Glomerular endothelial cell (primary cell): ENCODE measurements around the gene OTOP2. TPM values are rescaled to one million over a fixed set of nuclear protein-coding genes. Genes with fewer than 3 reads are reported as not detected.
"Not testable (repeated sequence)": the region's sequence is repeated elsewhere in the genome, so short reads cannot be mapped to it uniquely, and the experiment has no call there.

Source experiments
- DNase-seq: peaks from one replicate; pipeline ENCODE4 v3.0.0-alpha.2; 2011; ENCODE audit warnings: low read depth, low spot score; ENCODE audit errors: extremely low read depth
- total RNA-seq: library from RNA; depleted of rRNA; stranded (reverse); fragments of >200 nt; gene quantifications from 2 replicates; pipeline ENCODE4 v1.2.3, GENCODE V29; 2015

OTOP2 gene
- total RNA-seq, 1 donor from 2014 or later, result not detected

GRCh38 chr17:74898376-74898946 lies 25.6 kb upstream of the OTOP2 start:
- DNase-seq, result no peak

- no peak for DNase-seq
Observed at GRCh38 chr17:74900208-74900607, 23.9 kb upstream of the OTOP2 start.

- no peak for DNase-seq
Observed at GRCh38 chr17:74901353-74902135, 22.5 kb upstream of the OTOP2 start.

DNA sequence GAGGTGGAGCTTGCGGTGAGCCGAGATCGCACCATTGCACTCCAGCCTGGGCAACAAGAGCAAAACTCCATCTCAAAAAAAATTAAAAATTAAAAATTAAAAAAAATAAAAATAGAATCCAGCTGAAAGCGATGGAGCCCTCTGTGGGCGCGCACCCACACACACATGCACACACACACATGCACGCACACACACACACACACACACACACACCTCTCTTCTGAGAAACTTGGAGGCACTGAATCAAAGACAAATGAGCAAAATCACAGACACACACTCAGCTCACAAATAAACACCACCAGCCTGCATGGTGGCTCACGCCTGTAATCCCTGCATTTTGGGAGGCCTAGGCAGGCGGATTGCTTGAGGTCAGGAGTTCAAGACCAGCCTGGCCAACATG lies 21.0 kb upstream of the OTOP2 start:
- no peak for DNase-seq

DNA sequence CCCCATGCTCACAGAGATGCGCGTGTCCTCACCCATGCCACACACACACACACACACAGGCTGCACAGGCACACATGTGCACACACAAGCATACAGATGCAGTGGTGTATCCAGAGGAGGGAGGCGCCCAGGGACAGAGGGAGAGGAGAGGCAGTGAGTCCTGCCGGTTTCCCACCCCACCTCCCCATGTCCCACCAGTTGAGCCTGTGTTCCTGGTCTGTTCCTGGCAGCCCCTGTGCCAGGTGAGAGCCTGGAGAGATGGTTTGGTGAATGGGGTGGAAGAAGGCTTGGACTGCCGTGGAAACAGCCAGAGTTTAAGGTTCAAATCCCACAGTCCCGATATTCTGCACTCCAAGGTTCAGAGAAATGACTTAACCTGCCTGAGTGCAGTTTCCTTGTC lies 20.4 kb upstream of the OTOP2 start:
- DNase-seq, result no peak

DNA sequence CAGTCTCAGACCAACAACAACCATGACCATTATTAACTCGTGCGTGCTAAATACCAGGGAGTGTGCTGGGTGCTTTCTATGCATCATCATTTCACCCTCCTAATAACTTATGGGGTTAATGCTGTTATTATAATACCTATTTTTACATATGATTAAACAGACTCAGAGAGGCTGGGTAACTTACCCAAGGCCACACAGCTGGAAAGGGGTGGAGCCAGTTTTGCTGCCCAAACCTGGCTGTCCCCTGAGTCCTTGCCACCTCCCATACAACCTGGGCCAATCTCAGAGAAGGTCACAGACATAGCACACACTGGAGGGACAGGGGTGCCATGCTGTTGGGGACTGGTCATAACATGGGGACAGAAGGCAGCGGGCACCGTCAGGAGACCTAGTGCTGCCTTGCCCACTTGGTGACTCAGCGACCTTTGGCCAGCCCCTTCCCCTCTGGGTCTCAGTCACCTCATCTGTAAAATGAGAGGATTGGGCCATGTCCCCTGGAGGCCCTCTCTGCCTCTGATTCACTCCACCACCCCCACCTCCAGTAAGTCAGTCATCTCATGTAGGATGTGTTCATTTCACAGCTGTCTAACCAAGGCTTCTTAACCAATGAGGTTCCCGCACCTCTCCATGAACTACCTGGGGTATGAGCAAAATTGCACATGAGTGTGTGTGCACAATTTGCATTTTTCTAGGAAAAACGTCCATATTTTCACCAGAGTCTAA lies 19.2 kb upstream of the OTOP2 start:
- DNase-seq, result no peak

DNA sequence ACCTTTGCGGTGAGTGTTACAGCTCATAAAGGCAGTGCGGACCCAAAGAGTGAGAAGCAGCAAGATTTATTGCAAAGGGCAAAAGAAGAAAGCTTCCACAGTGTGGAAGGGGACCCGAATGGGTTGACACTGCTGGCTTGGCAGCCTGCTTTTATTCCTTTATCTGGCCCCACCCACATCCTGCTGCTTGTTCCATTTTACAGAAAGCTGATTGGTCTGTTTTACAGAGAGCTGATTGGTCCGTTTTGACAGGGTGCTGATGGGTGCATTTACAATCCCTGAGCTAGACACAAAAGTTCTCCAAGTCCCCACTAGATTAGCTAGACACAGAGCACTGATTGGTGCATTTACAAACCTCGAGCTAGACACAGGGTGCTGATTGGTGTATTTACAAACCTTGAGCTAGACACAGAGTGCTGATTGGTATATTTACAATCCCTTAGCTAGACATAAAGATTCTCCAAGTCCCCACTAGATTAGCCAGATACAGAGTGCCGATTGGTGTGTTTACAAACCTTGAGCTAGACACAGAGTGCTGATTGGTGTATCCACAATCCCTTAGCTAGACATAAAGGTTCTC lies 17.8 kb upstream of the OTOP2 start:
- DNase-seq, result not testable (repeated sequence)

GRCh38 chr17:74907012-74907411 lies 17.1 kb upstream of the OTOP2 start:
- DNase-seq, result no peak

DNA sequence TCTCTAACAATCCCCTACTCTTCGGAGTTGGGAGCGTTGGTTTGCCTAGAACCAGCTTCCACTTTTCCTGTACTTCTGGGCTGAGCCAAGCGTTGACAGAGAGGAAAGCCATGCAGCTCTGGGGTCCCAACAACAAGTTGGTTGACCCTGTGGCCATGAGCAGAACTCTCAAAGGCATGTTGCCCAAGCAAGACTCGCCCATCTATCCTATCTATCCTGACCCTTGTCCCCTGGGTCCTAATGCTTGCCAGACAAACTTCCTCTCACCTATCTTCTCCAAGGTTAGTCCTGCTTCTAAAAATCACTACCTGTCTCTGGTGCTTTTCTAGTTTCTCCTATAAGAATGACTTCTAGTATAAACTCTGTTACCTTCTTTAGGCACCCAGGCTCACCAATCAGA lies 15.0 kb upstream of the OTOP2 start:
- DNase-seq, result not testable (repeated sequence)

DNA sequence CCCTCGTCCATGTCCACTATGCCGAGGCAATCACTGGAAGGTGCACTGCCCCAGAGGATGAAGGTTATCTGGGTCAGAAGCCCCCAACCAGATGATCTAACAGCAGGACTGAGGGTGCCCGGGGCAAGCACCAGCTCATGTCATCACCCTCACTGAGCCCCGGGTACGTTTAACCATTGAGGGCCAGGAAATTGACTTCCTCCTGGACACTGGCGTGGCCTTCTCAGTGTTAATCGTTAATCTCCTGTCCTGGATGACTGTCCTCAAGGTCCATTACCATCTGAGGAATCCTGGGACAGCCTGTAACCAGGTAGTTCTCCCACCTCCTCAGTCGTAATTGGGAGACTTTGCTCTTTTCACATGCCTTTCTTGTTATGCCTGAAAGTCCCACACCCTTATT lies 12.7 kb upstream of the OTOP2 start:
- DNase-seq, result not testable (repeated sequence)

DNA sequence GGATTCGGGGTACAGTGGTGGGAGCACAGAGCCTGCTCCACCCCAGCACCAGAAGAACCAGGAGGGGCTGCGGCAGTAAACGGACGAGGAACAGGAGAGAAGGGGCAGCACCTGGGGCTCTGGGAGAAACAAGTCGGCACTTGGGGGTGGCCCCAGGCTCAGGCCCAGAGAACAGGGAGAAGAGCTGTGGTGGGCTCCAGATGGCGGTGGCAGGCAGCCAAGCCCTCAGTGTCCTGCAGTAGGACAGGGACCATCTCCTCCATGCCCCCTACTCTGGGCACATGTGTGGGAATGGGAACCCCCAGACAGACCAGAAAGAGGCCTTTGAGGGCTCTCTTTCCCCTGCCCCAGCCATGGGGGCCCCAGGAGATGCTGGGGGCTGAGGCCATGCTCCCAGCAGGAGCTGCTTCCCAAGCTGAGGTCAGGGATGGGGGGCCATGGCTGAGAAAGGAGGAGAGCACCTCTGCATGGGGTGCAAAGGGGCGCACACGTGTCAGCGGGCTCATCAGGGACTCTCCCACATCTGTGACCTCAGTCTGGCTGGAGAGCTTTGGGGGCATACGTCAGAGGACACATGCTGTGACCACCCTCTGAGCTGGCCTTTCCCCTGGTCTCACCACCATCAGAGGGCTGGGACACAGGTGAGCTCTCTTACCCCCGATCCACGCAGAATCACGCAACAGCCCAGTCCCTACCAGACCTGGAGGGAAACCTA lies 7.8 kb upstream of the OTOP2 start:
- no peak for DNase-seq

DNA sequence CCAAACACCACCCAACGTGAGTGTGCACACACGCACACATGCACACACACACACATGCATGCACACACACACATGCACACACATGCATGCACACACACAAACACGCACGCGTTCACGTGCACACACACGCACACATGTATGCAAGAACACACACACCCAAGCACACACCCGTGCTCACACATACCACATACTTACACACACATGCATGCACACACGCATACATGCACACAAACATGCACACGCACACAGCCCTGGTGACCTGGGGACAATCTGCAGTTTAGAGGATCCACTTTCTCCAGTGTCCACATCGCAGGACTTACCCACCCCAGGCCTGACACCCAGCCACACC lies 7.2 kb upstream of the OTOP2 start:
- no peak for DNase-seq

- no peak for DNase-seq
Observed at GRCh38 chr17:74917430-74917829, 6.6 kb upstream of the OTOP2 start.

DNA sequence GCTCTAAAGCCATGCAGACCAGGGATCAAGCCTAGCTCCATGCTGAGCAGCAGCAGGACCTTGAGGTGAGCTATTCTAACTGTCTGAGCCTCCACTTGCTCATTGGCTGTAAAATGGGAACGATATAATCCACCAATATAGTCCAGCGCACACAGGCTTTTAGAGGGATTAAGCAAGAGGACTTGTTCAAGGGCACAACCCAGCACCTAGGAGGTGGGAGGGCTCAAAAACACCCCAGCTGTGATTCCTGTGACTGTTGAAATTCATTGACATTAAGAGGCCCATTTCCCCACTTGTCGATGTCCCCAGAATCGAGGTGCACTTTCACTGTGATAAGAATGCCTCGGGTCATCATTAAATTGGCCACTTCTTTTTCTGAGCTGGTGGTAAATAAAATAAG lies 5.2 kb upstream of the OTOP2 start:
- no peak for DNase-seq

- no peak for DNase-seq
Observed at GRCh38 chr17:74919440-74920305, 4.4 kb upstream of the OTOP2 start.

DNA sequence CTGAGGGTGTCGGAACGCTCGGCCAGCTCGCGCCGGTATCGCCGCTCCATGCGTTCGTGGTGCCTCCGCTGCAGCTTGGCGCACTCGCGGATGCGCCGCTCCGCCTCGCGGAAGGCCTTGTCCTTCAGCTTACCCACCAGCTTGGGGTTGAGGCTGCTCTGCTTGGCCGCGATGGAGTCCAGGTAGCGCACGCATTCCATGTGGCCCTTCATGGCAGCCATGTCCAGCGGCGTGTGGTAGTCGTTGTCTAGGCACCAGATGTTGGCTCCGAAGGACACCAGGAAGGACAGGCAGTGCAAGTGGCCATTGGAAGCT lies 3.8 kb upstream of the OTOP2 start:
- DNase-seq, result no peak

- no peak for DNase-seq
Observed at GRCh38 chr17:74920642-74921025, 3.4 kb upstream of the OTOP2 start.

GRCh38 chr17:74921026-74921681 lies 2.9 kb upstream of the OTOP2 start:
- no peak for DNase-seq

GRCh38 chr17:74921769-74922168 lies 2.3 kb upstream of the OTOP2 start:
- no peak for DNase-seq

GRCh38 chr17:74922172-74922571 lies 1.9 kb upstream of the OTOP2 start:
- no peak for DNase-seq
